G401.6 (cell line): Measurements from ENCODE around the gene SHH.

Source experiments
- FAIRE-seq: peaks from 2 replicates; lab custom pipeline; 2012; peaks lifted over from hg19 to GRCh38; lab: Jason Lieb, UNC

SHH gene

DNA sequence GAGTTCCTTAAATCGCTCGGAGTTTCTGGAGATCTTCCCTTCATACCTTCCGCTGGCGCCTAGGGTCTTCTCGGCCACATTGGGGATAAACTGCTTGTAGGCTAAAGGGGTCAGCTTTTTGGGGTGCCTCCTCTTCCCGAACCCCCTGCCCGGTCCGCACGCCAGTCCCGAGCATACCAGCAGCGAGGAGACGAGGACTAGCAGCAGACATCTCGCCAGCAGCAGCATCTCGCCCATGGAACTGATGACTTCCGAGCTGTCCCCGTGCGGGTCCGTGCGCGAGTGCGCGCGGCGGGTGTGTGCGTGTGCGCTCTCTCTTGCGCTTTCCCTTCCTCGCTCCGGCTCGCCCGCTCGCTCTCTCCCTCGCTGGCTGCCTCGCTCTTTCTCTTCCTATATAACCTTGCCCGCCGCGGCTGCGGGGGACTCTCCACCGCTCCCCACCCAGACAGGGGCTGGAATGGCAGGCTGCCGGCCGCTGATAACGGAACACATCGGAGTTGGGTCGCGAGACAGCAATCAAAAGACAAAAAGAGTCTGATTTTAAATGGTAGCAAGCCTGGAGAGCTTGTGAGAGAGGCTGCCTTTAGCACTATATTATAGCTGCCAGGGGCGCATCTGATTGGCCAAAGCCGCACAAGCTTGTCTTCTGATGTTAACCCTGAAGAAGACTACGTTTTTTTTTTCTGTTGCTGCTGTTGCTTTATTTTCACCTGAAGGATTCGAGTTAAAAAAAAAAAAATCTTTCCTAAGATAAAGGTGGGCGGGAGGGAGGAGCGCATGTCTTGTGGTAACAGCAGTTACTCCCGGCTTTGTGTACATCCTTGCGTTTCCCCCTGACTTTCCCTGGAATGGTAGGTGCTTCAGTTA, at the start of gene SHH:
Gene SHH (minus strand): TSS at position 569 of the 867 bp plus-strand sequence. CDS start 341 bp downstream, at position 228.
- FAIRE-seq = no peak

- FAIRE-seq = no peak
These were observed 49.2 kb upstream of the SHH start for GRCh38 chr7:155861480-155861868.

DNA sequence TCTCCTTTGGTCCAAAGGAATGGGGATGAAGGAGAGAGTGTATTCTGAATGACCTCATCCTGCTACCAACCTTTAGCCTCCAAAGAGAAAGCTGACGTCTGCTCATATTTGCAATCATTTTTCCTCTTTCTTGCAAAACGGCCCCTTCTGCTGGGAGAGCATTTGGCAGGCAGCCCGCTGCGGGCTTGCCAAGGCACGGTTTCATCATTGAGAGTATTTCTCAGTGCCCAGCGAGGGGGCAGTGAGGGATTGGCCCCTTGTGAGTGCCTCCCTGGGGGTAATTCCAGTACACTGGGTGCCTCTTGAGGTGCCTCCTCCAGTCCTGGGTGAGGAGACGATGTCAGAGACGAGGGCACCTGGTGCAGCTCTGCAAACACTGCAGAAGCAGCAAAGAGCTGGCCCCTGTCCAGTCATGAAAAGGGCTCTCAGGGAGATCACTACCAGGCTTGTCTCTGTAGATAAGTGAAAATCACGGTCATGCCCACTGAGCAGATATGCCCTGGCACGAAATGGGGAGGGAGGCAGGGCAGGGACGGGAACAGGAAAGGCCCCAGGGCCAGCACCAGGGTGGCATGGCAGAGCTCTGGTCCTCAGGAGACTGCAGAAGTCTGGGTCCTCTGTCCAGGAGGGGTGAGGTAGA, 48.7 kb upstream of the SHH start:
- no peak for FAIRE-seq

DNA sequence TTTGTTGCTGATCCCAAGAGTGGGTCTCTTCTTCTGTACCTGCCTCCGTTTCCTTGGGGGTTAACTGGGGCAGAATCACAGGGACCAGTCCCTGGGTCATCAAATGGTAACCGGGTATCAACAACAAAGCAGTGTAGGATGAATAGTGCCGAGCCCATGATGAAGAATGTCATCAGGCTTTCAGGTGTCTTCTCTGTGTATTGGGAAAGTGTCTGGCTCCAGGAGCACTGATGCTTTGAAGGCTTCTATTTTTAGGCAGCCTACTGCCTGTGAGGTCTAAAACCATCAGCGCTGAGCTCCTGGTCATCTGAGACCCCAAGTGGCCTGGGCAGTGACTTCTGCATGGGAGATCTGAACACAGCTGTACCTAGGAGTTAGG, 48.2 kb upstream of the SHH start:
- no peak for FAIRE-seq

- no peak for FAIRE-seq
These were observed 46.3 kb upstream of the SHH start for GRCh38 chr7:155858521-155859061.

- no peak for FAIRE-seq
These were observed 44.9 kb upstream of the SHH start for GRCh38 chr7:155857141-155857540.

DNA sequence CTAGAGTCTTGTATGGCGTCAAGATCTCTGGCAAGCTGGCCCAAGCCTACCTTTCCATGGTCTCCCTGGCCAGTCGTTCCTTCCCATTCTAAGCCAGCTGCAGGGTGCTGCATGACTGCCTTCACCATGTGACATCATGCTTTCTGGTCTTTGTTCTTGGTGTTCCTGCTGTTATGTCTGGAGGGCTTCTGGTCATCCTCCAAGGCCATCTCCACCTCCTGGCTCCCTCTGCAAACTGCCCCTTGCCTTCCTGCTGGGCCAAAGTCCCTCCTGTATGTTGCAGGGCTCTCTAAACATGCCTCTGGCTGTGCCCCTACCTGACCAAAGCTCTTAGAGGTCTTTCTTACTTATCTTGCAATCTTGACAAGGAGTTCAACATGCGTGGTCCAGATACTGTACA, 44.4 kb upstream of the SHH start:
- no peak for FAIRE-seq

DNA sequence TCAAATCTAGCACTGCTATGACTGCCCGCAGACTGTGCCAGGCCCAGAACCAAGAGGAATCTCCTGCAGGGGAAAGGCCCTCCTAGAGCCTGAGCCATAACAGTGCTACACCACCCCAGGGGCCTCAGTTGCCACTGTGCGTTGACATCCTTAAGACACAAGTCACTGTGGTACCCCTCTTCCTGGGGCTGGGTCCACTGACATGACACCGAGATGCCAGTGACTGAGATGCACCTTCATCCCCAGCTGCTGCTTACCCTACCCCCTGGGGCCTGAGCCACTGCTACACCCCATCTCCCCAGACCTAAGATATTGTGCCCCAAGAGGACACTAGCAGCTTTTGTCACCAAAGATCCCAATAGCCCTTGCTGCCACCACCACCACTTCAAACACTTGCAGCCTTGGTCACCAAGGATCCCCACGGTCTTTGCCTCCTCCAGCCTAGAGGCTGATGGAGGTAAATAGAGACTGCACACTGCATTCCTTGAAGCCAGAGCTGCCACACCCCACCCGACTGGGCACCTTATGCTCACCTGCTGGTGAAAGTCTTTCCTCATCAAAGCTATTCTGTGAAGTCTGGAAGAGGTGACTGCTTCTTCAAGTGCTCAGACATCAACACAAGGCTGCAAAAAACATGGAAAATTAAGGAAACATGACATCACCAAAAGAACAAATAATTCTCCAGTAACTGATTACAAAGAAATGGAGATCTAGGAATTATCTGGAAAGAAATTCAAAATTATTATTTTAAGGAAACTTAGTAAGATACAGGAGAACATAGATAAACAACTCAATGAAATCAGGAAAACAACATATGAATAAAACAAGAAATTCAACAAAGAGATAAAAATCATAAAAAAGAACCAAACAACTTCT, 40.4 kb upstream of the SHH start:
- no peak for FAIRE-seq

DNA sequence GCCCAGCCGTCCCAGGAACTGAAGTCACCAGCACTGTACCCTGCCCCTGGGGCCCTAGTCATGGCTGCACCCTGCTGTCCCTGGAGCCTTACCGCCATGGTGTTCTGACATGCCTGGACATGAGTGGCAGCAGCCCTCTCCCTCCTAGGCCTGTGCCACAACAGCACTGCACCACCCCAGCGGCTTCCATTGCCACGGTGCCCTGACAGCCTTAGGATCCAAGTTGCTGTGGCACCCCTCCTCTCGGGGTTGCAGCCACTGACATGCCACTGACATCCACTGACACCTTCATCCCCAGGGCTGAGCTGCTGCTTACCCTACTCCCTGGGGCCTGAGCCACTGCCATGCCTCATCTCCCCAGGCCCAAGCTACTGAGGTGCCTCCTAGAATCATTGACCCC, 39.6 kb upstream of the SHH start:
- FAIRE-seq = no peak

DNA sequence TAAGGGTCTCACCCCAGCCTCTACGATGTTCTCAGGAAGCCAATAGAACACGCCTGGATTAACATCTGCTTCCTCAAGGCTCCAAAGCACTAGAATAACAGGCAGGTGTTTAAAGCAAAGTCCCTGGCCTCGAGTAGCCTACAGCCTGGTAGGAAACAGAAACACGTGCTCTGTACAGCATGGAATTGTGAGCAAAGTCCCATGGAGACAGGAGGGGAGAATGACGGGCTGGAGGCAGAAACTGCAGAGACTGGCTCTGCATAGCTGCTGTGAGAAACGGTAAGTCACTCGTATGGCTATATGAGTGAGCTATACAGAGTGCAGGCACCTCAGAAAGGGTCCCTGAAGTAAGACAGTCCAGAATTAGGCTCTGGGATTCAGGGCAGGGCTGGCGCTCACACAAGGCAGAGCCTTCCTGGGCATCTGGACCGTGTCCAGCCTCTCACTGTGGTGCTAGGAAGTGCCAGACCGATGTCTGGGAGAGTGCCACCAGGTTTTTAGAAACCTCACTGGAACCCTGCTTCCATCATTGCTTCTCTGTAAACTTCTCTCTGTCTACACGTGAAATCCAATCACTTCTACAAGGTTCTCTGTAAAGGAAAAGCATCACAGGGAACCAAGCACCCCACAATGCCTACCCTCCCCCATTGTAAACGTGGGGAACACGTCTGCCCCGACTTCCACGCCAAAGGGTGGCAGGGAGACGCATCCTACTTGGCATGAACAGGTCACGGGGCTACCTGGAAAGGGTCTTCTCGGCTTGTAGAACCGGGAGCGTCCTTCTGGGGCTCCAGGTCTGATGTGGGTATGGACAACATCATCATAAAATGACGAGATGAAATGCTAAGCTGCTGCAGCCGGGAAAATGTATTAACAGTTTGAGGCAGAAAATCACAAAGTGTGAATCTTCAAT, 38.8 kb upstream of the SHH start:
- no peak for FAIRE-seq

DNA sequence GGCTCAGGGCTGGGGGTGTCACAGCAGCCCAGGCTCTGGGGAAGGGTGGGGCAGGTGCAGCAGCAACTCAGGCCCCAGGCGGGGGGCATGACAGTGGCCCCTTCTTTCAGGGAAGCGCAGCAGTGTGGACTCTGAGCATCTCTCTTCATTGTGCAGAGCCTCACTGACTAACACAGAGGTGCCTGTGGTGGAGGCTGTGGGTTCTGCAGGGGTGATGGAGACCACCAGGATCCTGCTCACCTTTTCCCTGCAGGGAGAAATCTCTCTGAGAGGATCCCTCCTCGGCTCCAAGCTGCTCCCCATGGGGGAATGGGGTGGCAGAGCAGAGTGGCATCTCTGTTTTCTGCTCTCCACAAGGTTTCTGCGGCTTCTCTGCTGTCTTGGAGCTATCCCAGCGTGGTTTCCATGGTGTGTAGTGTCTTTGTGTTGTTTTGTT, 37.8 kb upstream of the SHH start:
- FAIRE-seq = no peak

DNA sequence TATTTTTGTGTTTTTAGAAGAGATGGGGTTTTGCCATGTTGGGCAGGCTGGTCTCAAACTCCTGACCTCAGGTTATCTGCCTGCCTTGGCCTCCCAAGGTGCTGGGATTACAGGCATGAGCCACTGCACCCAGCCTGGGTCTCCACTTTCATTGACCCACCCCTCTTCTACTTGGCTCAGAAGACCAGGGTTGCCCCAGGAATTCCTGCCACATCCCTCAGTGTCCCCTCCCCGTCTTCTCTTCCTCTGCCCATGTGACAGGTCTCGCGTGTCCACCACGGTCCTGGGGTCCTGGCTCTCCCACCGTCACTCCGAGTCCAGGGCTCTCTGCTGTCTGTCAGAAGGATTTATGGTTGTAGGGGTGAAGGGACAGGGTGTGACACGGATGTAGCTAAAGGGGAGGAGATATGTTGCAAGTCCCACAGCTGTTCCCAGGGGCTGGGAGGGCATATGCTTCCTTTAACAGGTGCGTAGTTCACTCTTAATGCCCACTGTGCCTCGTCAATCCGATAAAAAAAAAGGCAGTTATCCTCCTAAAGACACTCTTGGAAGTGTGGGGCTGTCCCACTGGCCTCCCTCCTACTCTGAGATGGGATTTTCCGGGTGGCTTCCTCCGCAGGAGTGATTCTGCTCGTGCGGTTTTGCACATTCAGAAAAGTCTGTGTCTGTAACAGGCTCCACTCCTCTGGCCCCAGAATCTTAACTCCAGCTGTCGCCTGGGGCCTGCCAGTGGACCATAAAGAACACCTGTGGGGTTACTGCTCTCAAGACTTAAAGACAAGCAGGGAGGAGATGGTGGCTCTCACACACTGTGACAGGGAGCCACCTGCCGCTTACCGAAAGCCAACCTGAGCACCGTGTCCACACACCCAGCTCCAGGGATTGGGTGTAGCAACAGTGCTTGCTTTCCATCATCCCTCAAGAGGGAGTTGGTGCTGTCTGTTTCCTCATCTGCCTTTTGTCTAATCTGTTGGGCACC, 36.7 kb upstream of the SHH start:
- no peak for FAIRE-seq

DNA sequence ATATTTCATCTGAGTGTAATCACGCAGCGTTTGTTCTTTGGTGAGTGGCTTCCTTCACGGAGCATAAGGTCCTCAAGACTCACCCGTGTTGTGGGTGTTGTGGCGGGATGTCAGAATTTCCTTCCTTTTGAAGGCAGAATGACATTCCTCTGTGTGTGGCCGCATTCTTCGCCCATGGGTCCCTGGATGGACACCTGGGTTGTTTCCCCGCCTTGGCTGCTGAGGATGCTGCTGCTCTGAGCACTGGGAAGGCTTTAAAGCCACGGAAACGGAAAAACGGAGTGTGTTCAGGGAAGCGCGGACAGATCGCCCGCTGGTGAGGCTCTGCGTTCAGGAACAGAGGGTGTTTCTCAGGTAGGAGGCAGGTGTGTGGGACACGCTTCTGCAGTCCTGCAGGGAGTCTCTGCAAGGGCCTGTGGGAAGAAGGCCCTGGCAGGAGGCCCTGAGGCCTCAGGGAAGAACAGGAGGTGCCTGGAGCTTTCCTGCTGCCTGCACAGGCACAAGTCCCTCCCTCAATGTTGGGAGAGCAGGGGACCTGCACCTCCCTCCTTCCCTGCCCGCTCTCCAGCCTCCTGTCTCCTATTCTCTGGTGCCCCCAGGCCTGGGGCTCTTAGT, 35.7 kb upstream of the SHH start:
- no peak for FAIRE-seq

GRCh38 chr7:155846936-155847335, 34.7 kb upstream of the SHH start:
- no peak for FAIRE-seq

DNA sequence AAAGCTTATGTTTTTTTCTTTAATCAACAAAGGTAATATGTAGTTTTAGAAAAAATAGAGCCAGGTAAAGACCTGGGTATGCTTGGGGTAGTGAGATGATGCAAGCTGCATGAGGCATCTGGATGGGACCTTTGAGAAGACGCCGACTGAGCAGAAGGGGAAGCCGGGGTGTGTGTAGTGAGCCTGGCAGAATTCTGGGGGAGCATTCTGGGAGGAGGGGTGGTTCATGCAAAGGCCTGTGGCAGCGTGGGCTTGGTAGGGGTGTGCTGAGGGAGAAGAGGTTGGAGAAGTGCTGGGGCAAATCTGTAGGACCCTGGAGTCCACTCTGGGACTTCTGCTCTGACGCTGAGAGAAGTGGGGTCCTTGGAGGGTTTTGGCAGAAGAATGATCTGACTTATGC, 33.9 kb upstream of the SHH start:
- no peak for FAIRE-seq

GRCh38 chr7:155845226-155845625, 33.0 kb upstream of the SHH start:
- FAIRE-seq = no peak

DNA sequence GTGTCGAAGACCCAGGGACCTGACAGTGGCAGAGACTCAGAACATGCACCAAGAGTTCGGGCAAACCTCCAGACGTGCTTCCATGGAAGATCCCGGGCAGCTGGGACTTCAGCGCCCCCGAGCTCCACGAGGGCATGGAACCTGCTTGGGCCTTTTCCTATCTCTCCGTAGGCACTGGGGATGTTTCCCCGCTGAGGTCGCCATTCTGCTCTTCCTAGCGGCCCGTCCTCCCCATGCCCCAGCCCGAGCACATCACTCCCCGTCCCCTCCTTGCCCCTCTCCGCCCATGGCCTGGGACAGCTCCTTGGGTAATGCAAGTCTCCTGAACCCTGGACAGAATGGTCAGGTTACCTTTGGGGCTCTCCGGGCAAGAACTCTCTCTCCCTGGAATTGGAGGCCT, 32.3 kb upstream of the SHH start:
- no peak for FAIRE-seq

DNA sequence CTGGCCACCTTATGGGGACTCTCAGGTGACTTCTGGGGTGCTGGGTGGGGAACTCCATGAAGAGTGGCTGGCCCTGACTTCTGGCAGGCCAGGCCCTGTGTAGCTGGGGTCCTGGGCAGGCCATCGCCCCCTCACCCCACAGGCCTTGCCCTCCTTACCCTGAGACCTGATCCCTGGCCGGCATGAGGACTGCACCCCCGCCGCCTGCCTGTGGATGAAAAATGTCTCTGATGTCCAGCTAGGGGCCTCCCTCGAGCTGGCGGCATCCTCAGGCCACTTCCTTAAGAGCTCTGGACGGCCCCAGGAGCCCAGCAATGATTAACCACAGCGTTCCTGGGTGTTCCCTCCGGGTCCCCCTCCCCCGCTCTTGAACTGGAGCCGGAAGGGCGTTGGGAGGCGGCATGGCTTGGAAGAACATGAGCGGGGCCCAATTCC, 31.8 kb upstream of the SHH start:
- no peak for FAIRE-seq

- FAIRE-seq = no peak
These were observed 31.3 kb upstream of the SHH start for GRCh38 chr7:155843426-155844018.
